Activated naive CD4-positive, alpha-beta T cell treated with anti-CD3 and anti-CD28 coated beads for 36 hours (primary cell): Measurements from ENCODE around the gene TRIB2. TPM values are rescaled to one million over a fixed set of nuclear protein-coding genes. Genes with fewer than 3 reads are reported as not detected.

Experiments used
- CTCF ChIA-PET: fragments of 350-600 bp; sonication (Branson Sonifier 250); formaldehyde crosslinking; loops from one replicate; lab custom pipeline; 2021; ENCODE audit warnings: antibody characterized with exemption; lab: Charles Lee
- DNase-seq: peaks from one replicate; pipeline ENCODE4 v3.0.0-alpha.2; 2020
- H3K27ac Mint-ChIP-seq: one replicate; pipeline ENCODE4 v1.8.0; 2021; ENCODE audit warnings: mild to moderate bottlenecking, mixed read lengths
- H3K27me3 Mint-ChIP-seq: one replicate; pipeline ENCODE4 v1.8.0; 2021; ENCODE audit warnings: low read depth, mixed read lengths
- H3K36me3 Mint-ChIP-seq: one replicate; pipeline ENCODE4 v1.8.0; 2021; ENCODE audit warnings: low read depth, mixed read lengths
- H3K4me1 Mint-ChIP-seq: one replicate; pipeline ENCODE4 v1.8.0; 2021; ENCODE audit warnings: low read depth, mixed read lengths
- H3K4me3 Mint-ChIP-seq: one replicate; pipeline ENCODE4 v1.8.0; 2021; ENCODE audit warnings: mild to moderate bottlenecking, moderate library complexity, mixed read lengths
- H3K9me3 Mint-ChIP-seq: one replicate; pipeline ENCODE4 v1.8.0; 2021; ENCODE audit warnings: mixed read lengths
- intact Hi-C: fragments of 100-400 bp; cut with micrococcal nuclease; formaldehyde crosslinking; loops from one replicate; pipeline ENCODE4 v1.15.1; 2023
- total RNA-seq, 2 experiments: library from RNA; stranded (reverse); gene quantifications; one replicate each; pipeline ENCODE4 v1.2.3, GENCODE V29; 2021

The TRIB2 gene
- total RNA-seq, 2 experiments from 2014 or later = 3.7 to 4.4 TPM

- intact Hi-C loops = no loop called here
- peaks cover 1% of the 10 kb centered on the region for H3K9me3 Mint-ChIP-seq
- H3K36me3 Mint-ChIP-seq = no peaks in the 10 kb centered on the region
- no peaks in the 10 kb centered on the region for H3K27me3 Mint-ChIP-seq
- peak; percentile 23 for DNase-seq
- H3K27ac Mint-ChIP-seq = no peak overlapping the region
- CTCF ChIA-PET = interaction anchor here (0.6 to 2.1 kb wide), 3 partner anchors 14 to 96 kb away, joined by 3 to 12 read pairs (median 5); partner anchors contain the start of gene TRIB2
- no peak overlapping the region for H3K4me3 Mint-ChIP-seq
- H3K4me1 Mint-ChIP-seq = peaks cover 42% of the 10 kb centered on the region
These were observed 14.3 kb upstream of the TRIB2 start for GRCh38 chr2:12702168-12703121.

DNA sequence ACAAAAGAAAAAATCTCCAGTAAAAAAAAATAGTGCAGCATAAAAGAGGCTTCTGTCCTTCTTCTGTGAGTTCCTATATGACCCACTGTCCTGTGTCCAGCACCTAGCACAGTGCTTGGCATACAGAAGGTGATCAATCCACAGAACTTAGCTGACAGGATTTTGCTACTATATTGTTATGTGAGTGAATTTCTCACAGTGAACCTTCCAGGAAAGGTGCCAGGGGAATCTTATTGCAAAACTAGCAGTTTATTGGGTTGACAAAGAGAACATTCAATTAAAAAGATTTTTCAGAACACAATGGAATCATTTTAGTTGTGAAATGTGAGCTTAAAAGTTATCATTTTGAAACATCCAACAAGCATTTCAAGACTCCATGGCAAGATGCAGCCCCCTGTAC, 12.4 kb upstream of the TRIB2 start:
- no peak for DNase-seq
- peaks cover 1% of the 10 kb centered on the region for H3K9me3 Mint-ChIP-seq
- no peaks in the 10 kb centered on the region for H3K27me3 Mint-ChIP-seq
- intact Hi-C loops = no loop called here
- no peak overlapping the region for H3K4me3 Mint-ChIP-seq
- peaks cover 51% of the 10 kb centered on the region for H3K4me1 Mint-ChIP-seq
- H3K27ac Mint-ChIP-seq = no peak overlapping the region
- CTCF ChIA-PET = interaction anchor here (0.9 kb wide), 1 partner anchor 148 kb away, joined by 3 read pairs; no protein-coding TSS in a partner anchor
- H3K36me3 Mint-ChIP-seq = no peaks in the 10 kb centered on the region

GRCh38 chr2:12705230-12705629, 11.5 kb upstream of the TRIB2 start:
- no peaks in the 10 kb centered on the region for H3K36me3 Mint-ChIP-seq
- H3K9me3 Mint-ChIP-seq = peaks cover 1% of the 10 kb centered on the region
- intact Hi-C loops = loop anchor here (5.0 kb wide), 1 partner anchor 48 kb away; no protein-coding TSS in a partner anchor
- no peak overlapping the region for H3K4me3 Mint-ChIP-seq
- CTCF ChIA-PET = interaction anchor here (0.6 to 0.9 kb wide), 2 partner anchors 149 to 887 kb away, joined by 3 to 7 read pairs; no protein-coding TSS in a partner anchor
- no peak overlapping the region for H3K27ac Mint-ChIP-seq
- H3K27me3 Mint-ChIP-seq = no peaks in the 10 kb centered on the region
- DNase-seq = no peak
- peaks cover 59% of the 10 kb centered on the region for H3K4me1 Mint-ChIP-seq

DNA sequence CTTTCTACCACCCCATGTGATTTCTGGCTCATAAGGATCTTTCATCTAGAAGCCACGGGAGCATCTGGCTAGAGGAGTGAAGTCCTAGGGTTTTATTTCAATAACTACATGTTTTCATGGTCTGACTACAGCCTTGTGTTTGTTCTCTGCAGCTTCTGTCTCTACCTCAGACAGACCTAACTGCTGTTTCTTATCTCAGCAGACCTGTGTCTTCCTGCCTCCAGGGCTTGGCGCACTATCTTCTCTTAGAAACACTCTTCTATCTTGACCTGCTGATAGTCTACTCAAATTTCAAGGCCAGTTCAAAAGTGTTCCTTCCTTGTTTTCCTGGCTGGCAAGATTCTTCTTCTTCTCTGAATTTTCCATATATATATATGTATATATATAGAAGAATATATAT, 11.0 kb upstream of the TRIB2 start:
- Mint-ChIP-seq H3K36me3 (no peaks in the 10 kb centered on the region), H3K27ac (no peak overlapping the region), H3K4me1 (peaks cover 64% of the 10 kb centered on the region), H3K27me3 (no peaks in the 10 kb centered on the region), H3K9me3 (peaks cover 1% of the 10 kb centered on the region), H3K4me3 (no peak overlapping the region)
- intact Hi-C loops = loop anchor here (5.0 kb wide), 1 partner anchor 48 kb away; no protein-coding TSS in a partner anchor
- CTCF ChIA-PET = interaction anchor here (0.6 kb wide), 1 partner anchor 888 kb away, joined by 7 read pairs; no protein-coding TSS in a partner anchor
- DNase-seq = no peak

DNA sequence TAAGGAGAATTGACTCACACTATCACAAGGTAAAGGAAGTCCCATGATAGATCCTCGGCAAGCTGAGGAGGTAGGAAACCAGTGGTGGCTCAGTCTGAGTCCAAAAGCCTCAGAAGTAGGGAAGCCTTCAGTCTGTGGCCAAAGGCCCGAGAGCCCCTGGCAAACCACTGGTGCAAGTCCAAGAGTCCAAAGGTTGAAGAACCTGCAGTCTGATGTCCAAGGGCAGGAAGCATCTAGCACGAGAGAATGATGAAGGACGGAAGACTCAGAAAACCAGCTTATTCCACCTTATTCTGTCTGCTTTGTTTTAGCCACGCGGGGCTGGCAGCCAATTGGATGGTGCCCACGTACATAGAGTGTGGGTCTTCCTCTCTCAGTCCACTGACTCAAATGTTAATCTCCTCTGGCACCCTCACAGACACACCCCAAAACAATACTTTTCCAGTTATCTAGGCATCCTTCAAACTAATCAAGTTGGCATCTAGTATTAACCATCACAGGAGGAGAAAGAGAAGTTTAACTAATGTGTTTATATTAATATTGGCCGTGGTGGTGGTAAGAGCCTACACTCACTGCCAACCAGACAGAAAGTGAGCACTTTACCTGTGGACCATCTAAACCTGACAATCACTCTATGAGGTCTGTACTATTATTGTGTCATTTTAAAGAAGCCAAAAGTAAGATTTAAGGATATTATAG, 8.1 kb upstream of the TRIB2 start:
- Mint-ChIP-seq H3K4me1 (peaks cover 47% of the 10 kb centered on the region), H3K36me3 (no peaks in the 10 kb centered on the region), H3K27ac (peak overlapping the region; percentile 7), H3K4me3 (no peak overlapping the region), H3K9me3 (peaks cover 1% of the 10 kb centered on the region), H3K27me3 (no peaks in the 10 kb centered on the region)
- CTCF ChIA-PET = no interaction called here
- no peak for DNase-seq
- intact Hi-C loops = loop anchor here (1.0 to 5.0 kb wide), 2 partner anchors 51 to 154 kb away; no protein-coding TSS in a partner anchor

DNA sequence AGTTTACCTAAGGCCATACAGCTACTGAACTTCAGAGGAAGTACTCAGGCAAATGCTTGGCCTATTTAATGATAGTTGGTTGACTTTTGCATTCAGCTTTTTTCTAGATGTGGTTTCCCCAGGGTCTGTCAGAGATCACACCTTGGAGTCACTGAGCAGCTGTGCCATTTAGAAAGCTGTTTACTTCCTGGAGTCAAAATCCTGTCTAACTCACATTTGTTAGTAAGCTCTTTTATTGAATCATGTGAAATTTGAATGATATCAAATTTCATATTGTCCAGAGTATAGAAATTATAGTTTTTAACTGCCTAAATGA, 7.6 kb upstream of the TRIB2 start:
- Mint-ChIP-seq H3K36me3 (no peaks in the 10 kb centered on the region), H3K27me3 (no peaks in the 10 kb centered on the region), H3K27ac (peak overlapping the region; percentile 11), H3K4me3 (no peak overlapping the region), H3K4me1 (peaks cover 44% of the 10 kb centered on the region), H3K9me3 (peaks cover 1% of the 10 kb centered on the region)
- CTCF ChIA-PET = no interaction called here
- peak; percentile 55 for DNase-seq
- intact Hi-C loops = loop anchor here (1.0 to 5.0 kb wide), 2 partner anchors 52 to 155 kb away; no protein-coding TSS in a partner anchor

- Mint-ChIP-seq H3K27ac (peak overlapping the region; percentile 14), H3K36me3 (no peaks in the 10 kb centered on the region), H3K4me1 (peaks cover 39% of the 10 kb centered on the region), H3K27me3 (no peaks in the 10 kb centered on the region), H3K9me3 (peaks cover 1% of the 10 kb centered on the region), H3K4me3 (no peak overlapping the region)
- no peak for DNase-seq
- intact Hi-C loops = no loop called here
- CTCF ChIA-PET = interaction anchor here (0.6 to 1.2 kb wide), 2 partner anchors 12 to 221 kb away, joined by 4 read pairs; no protein-coding TSS in a partner anchor
These were observed 6.4 kb upstream of the TRIB2 start for GRCh38 chr2:12710301-12710700.

- no peaks in the 10 kb centered on the region for H3K27me3 Mint-ChIP-seq
- no peaks in the 10 kb centered on the region for H3K36me3 Mint-ChIP-seq
- CTCF ChIA-PET = interaction anchor here (0.6 kb wide), 2 partner anchors 281 to 880 kb away, joined by 3 to 4 read pairs; no protein-coding TSS in a partner anchor
- H3K4me1 Mint-ChIP-seq = peaks cover 47% of the 10 kb centered on the region
- H3K4me3 Mint-ChIP-seq = no peak overlapping the region
- no peak overlapping the region for H3K27ac Mint-ChIP-seq
- intact Hi-C loops = no loop called here
- no peak for DNase-seq
- H3K9me3 Mint-ChIP-seq = no peaks in the 10 kb centered on the region
These were observed 5.4 kb upstream of the TRIB2 start for GRCh38 chr2:12711339-12711738.

- Mint-ChIP-seq H3K36me3 (no peaks in the 10 kb centered on the region), H3K9me3 (no peaks in the 10 kb centered on the region), H3K4me1 (peaks cover 47% of the 10 kb centered on the region), H3K27ac (no peak overlapping the region), H3K27me3 (no peaks in the 10 kb centered on the region), H3K4me3 (no peak overlapping the region)
- CTCF ChIA-PET = interaction anchor here (0.6 kb wide), 1 partner anchor 294 kb away, joined by 3 read pairs; no protein-coding TSS in a partner anchor
- intact Hi-C loops = no loop called here
- DNase-seq = no peak
These were observed 3.9 kb upstream of the TRIB2 start for GRCh38 chr2:12712881-12713280.

- Mint-ChIP-seq H3K36me3 (no peaks in the 10 kb centered on the region), H3K4me3 (no peak overlapping the region), H3K4me1 (peaks cover 43% of the 10 kb centered on the region), H3K27ac (no peak overlapping the region), H3K27me3 (peaks cover 1% of the 10 kb centered on the region), H3K9me3 (no peaks in the 10 kb centered on the region)
- intact Hi-C loops = loop anchor here (5.0 kb wide), 3 partner anchors 607 to 1027 kb away; no protein-coding TSS in a partner anchor
- CTCF ChIA-PET = interaction anchor here (0.6 to 4.1 kb wide), 13 partner anchors 13 to 886 kb away, joined by 3 to 33 read pairs (median 6); no protein-coding TSS in a partner anchor
- DNase-seq = no peak
These were observed 2.1 kb upstream of the TRIB2 start for GRCh38 chr2:12714391-12715221.

- Mint-ChIP-seq H3K4me3 (peak overlapping the region; percentile 78), H3K9me3 (no peaks in the 10 kb centered on the region), H3K4me1 (peaks cover 43% of the 10 kb centered on the region), H3K27me3 (peaks cover 1% of the 10 kb centered on the region), H3K36me3 (no peaks in the 10 kb centered on the region), H3K27ac (no peak overlapping the region)
- intact Hi-C loops = loop anchor here (1.0 to 5.0 kb wide), 14 partner anchors 160 to 1028 kb away; no protein-coding TSS in a partner anchor
- DNase-seq = no peak
- CTCF ChIA-PET = interaction anchor here (0.6 to 4.1 kb wide), 34 partner anchors 8 to 886 kb away, joined by 3 to 33 read pairs (median 4); no protein-coding TSS in a partner anchor
These were observed 1.3 kb upstream of the TRIB2 start for GRCh38 chr2:12715258-12716031.
